Astrocyte (in vitro differentiated cells and primary cell): ENCODE data around the gene GLYATL1B. TPM values are rescaled to one million over a fixed set of nuclear protein-coding genes. Genes with fewer than 3 reads are reported as not detected.

Experiments
- DNase-seq: peaks from one replicate; pipeline ENCODE4 v3.0.0-alpha.2; 2010; ENCODE audit warnings: low read depth
- FAIRE-seq: peaks from 2 replicates; lab custom pipeline; 2011; peaks lifted over from hg19 to GRCh38; lab: Jason Lieb, UNC
- H2AFZ ChIP-seq: 2 replicates; pipeline ENCODE4 v1.6.0; 2012; ENCODE audit warnings: low read depth, low read length, inconsistent platforms
- H3K27ac ChIP-seq: 2 replicates; pipeline ENCODE4 v1.5.1; 2011; ENCODE audit warnings: low read depth, low read length, inconsistent platforms
- H3K27me3 ChIP-seq: 2 replicates; pipeline ENCODE4 v1.6.0; 2011; ENCODE audit warnings: low read length, inconsistent platforms; ENCODE audit not compliant: insufficient read depth
- H3K36me3 ChIP-seq: 2 replicates; pipeline ENCODE4 v1.5.1; 2011; ENCODE audit warnings: low read length, inconsistent platforms; ENCODE audit not compliant: insufficient read depth
- H3K4me1 ChIP-seq: 2 replicates; pipeline ENCODE4 v1.5.1; 2011; ENCODE audit warnings: low read length, inconsistent platforms; ENCODE audit not compliant: insufficient read depth
- H3K4me2 ChIP-seq: 2 replicates; pipeline ENCODE4 v1.6.0; 2012; ENCODE audit warnings: low read length, inconsistent platforms
- H3K4me3 ChIP-seq: 2 replicates; pipeline ENCODE4 v1.5.1; 2011; ENCODE audit warnings: low read depth, mild to moderate bottlenecking, low read length, inconsistent platforms; ENCODE audit not compliant: insufficient read depth
- H3K79me2 ChIP-seq: 2 replicates; pipeline ENCODE4 v1.6.0; 2012; ENCODE audit warnings: mild to moderate bottlenecking, low read length, inconsistent platforms; ENCODE audit not compliant: insufficient read depth
- H3K9ac ChIP-seq: 2 replicates; pipeline ENCODE4 v1.6.0; 2012; ENCODE audit warnings: mild to moderate bottlenecking, low read length, inconsistent platforms
- H3K9me3 ChIP-seq: 2 replicates; pipeline ENCODE4 v1.5.1; 2012; ENCODE audit warnings: low read depth, mild to moderate bottlenecking, low read length, inconsistent platforms; ENCODE audit not compliant: insufficient read depth
- H4K20me1 ChIP-seq: 2 replicates; pipeline ENCODE4 v1.6.0; 2012; ENCODE audit warnings: low read length, inconsistent platforms; ENCODE audit not compliant: insufficient read depth
- H3K27ac Mint-ChIP-seq: one replicate; pipeline ENCODE4 v1.8.0; 2021; ENCODE audit warnings: mild to moderate bottlenecking, mixed read lengths; ENCODE audit not compliant: unreplicated experiment
- H3K27me3 Mint-ChIP-seq: one replicate; pipeline ENCODE4 v1.8.0; 2021; ENCODE audit warnings: low read depth, mixed read lengths; ENCODE audit not compliant: unreplicated experiment
- H3K36me3 Mint-ChIP-seq: one replicate; pipeline ENCODE4 v1.8.0; 2021; ENCODE audit warnings: low read depth, mixed read lengths; ENCODE audit not compliant: unreplicated experiment
- H3K4me1 Mint-ChIP-seq: one replicate; pipeline ENCODE4 v1.8.0; 2021; ENCODE audit warnings: low read depth, mixed read lengths; ENCODE audit not compliant: unreplicated experiment
- H3K4me3 Mint-ChIP-seq: one replicate; pipeline ENCODE4 v1.8.0; 2021; ENCODE audit warnings: mild to moderate bottlenecking, moderate library complexity, mixed read lengths; ENCODE audit not compliant: unreplicated experiment
- H3K9me3 Mint-ChIP-seq: one replicate; pipeline ENCODE4 v1.8.0; 2021; ENCODE audit warnings: mild to moderate bottlenecking, mixed read lengths; ENCODE audit not compliant: unreplicated experiment
- EZH2 ChIP-seq: IDR thresholded peaks from 2 replicates; pipeline ENCODE4 v1.6.1; 2012; ENCODE audit warnings: mild to moderate bottlenecking, low read length, inconsistent platforms; ENCODE audit not compliant: insufficient read depth
- total RNA-seq: library from RNA; stranded (reverse); gene quantifications from 2 replicates; pipeline ENCODE4 v1.2.1, GENCODE V29; 2021
- TF ChIP-seq, protein P1 (sequence below): IDR thresholded peaks from 2 replicates; pipeline ENCODE4 v1.5.1; 2011; ENCODE audit warnings: low read depth, mild to moderate bottlenecking, inconsistent platforms, low read length, moderate library complexity; ENCODE audit not compliant: insufficient read depth

The GLYATL1B gene
- total RNA-seq, 1 donor from 2014 or later, result not detected

GRCh38 chr11:59144096-59144495 lies 58.0 kb downstream of the GLYATL1B start:
- H3K27me3 ChIP-seq, result no peaks in the 10 kb centered on the region
- H3K4me2 ChIP-seq, result peak overlapping the region; percentile 95
- H3K9me3 Mint-ChIP-seq, result no peaks in the 10 kb centered on the region
- peaks cover 3% of the 10 kb centered on the region for H3K79me2 ChIP-seq
- peak overlapping the region; percentile 97 for H3K4me3 Mint-ChIP-seq
- H2AFZ ChIP-seq, result peak overlapping the region; percentile 64
- peaks cover 15% of the 10 kb centered on the region for H3K4me1 ChIP-seq
- H3K9ac ChIP-seq, result peak overlapping the region; percentile 69
- no peaks in the 10 kb centered on the region for H4K20me1 ChIP-seq
- H3K36me3 Mint-ChIP-seq, result peaks cover 5% of the 10 kb centered on the region
- peak overlapping the region; percentile 87 for H3K4me3 ChIP-seq
- DNase-seq, result no peak
- H3K27ac Mint-ChIP-seq, result no peak overlapping the region
- no peaks in the 10 kb centered on the region for H3K9me3 ChIP-seq
- peak overlapping the region; percentile 15 for H3K27ac ChIP-seq
- TF ChIP-seq EZH2, result no peak
- TF ChIP-seq, protein P1, sequence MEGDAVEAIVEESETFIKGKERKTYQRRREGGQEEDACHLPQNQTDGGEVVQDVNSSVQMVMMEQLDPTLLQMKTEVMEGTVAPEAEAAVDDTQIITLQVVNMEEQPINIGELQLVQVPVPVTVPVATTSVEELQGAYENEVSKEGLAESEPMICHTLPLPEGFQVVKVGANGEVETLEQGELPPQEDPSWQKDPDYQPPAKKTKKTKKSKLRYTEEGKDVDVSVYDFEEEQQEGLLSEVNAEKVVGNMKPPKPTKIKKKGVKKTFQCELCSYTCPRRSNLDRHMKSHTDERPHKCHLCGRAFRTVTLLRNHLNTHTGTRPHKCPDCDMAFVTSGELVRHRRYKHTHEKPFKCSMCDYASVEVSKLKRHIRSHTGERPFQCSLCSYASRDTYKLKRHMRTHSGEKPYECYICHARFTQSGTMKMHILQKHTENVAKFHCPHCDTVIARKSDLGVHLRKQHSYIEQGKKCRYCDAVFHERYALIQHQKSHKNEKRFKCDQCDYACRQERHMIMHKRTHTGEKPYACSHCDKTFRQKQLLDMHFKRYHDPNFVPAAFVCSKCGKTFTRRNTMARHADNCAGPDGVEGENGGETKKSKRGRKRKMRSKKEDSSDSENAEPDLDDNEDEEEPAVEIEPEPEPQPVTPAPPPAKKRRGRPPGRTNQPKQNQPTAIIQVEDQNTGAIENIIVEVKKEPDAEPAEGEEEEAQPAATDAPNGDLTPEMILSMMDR, result no peak
- no peak for FAIRE-seq
- no peaks in the 10 kb centered on the region for H3K36me3 ChIP-seq
- peaks cover 9% of the 10 kb centered on the region for H3K4me1 Mint-ChIP-seq
- H3K27me3 Mint-ChIP-seq, result peaks cover 4% of the 10 kb centered on the region

Other genes with a start within 250 kb of the GLYATL1B start
- gene GLYATL2, start 241.6 kb upstream of the GLYATL1B start, total RNA-seq, result not detected in 2 replicates
- 0.41 TPM in 1 of 2 replicates, not detected in the other for gene GLYATL1, start 146.8 kb upstream of the GLYATL1B start, total RNA-seq
- 0.72 and 0.95 TPM in 2 replicates for gene FAM111B, start 20.9 kb downstream of the GLYATL1B start, total RNA-seq
- 11.1 and 13.1 TPM in 2 replicates for gene FAM111A, start 56.5 kb downstream of the GLYATL1B start, total RNA-seq
- 16.1 and 19.5 TPM in 2 replicates for gene DTX4, start 85.8 kb downstream of the GLYATL1B start, total RNA-seq
- not detected in 2 replicates for gene MPEG1, start 126.6 kb downstream of the GLYATL1B start, total RNA-seq